CD4-positive, alpha-beta T cell (primary cell): ENCODE data around the gene ZMYND10. TPM values are rescaled to one million over a fixed set of nuclear protein-coding genes. Genes with fewer than 3 reads are reported as not detected.

Experiments used
- ATAC-seq: fragments of 200-7000 bp; cut with Tn5 transposase; one replicate; pipeline ENCODE4 v1.10.0; 2022; ENCODE audit warnings: mild to moderate bottlenecking; ENCODE audit not compliant: poor library complexity
- CTCF ChIA-PET: fragments of 350-600 bp; sonication (Branson Sonifier 250); formaldehyde crosslinking; loops from one replicate; lab custom pipeline; 2021; ENCODE audit warnings: antibody characterized with exemption, inconsistent platforms; lab: Charles Lee
- POLR2A ChIA-PET: fragments of 350-600 bp; sonication (Branson Sonifier 250); formaldehyde crosslinking; loops from one replicate; lab custom pipeline; 2021; ENCODE audit warnings: antibody characterized with exemption, inconsistent platforms; lab: Charles Lee
- DNase-seq, 14 experiments: peaks; one replicate each; pipeline ENCODE4 v3.0.0-alpha.2; 2013 to 2020; ENCODE audit warnings: mixed read lengths in 2 of 14
- H3K27ac ChIP-seq, 2 donors: one replicate each; pipeline versions ENCODE4 v1.5.1 to v1.7.0; 2013; ENCODE audit warnings: low read length in 2 of 2, low read depth in 1 of 2, mild to moderate bottlenecking in 1 of 2
- H3K27me3 ChIP-seq, 2 experiments: 1 replicate in 1 of 2; 2 replicates in 1 of 2; pipeline versions ENCODE4 v1.6.1 to v1.7.0; 2013; ENCODE audit warnings: low read length in 2 of 2, control low read depth in 1 of 2, mild to moderate bottlenecking in 1 of 2, moderate library complexity in 1 of 2; ENCODE audit not compliant: insufficient read depth in 2 of 2, control insufficient read depth in 1 of 2
- H3K36me3 ChIP-seq: one replicate; pipeline ENCODE4 v1.6.1; 2013; ENCODE audit warnings: low read length, control low read depth; ENCODE audit not compliant: insufficient read depth
- H3K4me1 ChIP-seq: one replicate; pipeline ENCODE4 v1.6.1; 2013; ENCODE audit warnings: low read length, control low read depth; ENCODE audit not compliant: insufficient read depth
- H3K4me3 ChIP-seq: one replicate; pipeline ENCODE4 v1.5.1; 2013; ENCODE audit warnings: mild to moderate bottlenecking, low read length, moderate library complexity
- H3K9me3 ChIP-seq, 2 experiments: 1 replicate in 1 of 2; 2 replicates in 1 of 2; pipeline versions ENCODE4 v1.6.1 to v1.7.0; 2013; ENCODE audit warnings: low read length in 2 of 2, mild to moderate bottlenecking in 2 of 2, control low read depth in 1 of 2, moderate library complexity in 1 of 2; ENCODE audit not compliant: control insufficient read depth in 1 of 2, insufficient read depth in 1 of 2
- H3K27ac Mint-ChIP-seq: one replicate; pipeline ENCODE4 v1.8.0; 2020; ENCODE audit warnings: mixed read lengths
- H3K27me3 Mint-ChIP-seq: one replicate; pipeline ENCODE4 v1.8.0; 2021; ENCODE audit warnings: mixed read lengths
- H3K36me3 Mint-ChIP-seq: one replicate; pipeline ENCODE4 v1.8.0; 2021; ENCODE audit warnings: low read depth, mixed read lengths
- H3K4me1 Mint-ChIP-seq: one replicate; pipeline ENCODE4 v1.8.0; 2021; ENCODE audit warnings: low read depth, mixed read lengths
- H3K4me3 Mint-ChIP-seq: one replicate; pipeline ENCODE4 v1.8.0; 2020; ENCODE audit warnings: mild to moderate bottlenecking, mixed read lengths
- H3K9me3 Mint-ChIP-seq: one replicate; pipeline ENCODE4 v1.8.0; 2020; ENCODE audit warnings: mixed read lengths
- intact Hi-C, 2 experiments: fragments of 100-400 bp; cut with DNase I in 1 of 2; cut with micrococcal nuclease in 1 of 2; formaldehyde crosslinking; loops; one replicate each; pipeline versions ENCODE4 v1.15.1 to v1.9.0; 2023 to 2025; cut with DNase I, micrococcal nuclease
- total RNA-seq, 174 experiments: library from RNA in 2 of 174; stranded (reverse) in 2 of 174; gene quantifications; one replicate each; pipeline ENCODE4 v1.2.3 and lab custom pipeline; 2021 to 2026
- TF ChIP-seq, protein P1 (sequence below): fragments of 200-600 bp; IDR thresholded peaks from one replicate; pipeline ENCODE4 v1.8.0; 2022; ENCODE audit warnings: antibody characterized with exemption, mild to moderate bottlenecking

The ZMYND10 gene
- total RNA-seq, 2 experiments from 2014 or later: 1.7 to 1.8 TPM

DNA sequence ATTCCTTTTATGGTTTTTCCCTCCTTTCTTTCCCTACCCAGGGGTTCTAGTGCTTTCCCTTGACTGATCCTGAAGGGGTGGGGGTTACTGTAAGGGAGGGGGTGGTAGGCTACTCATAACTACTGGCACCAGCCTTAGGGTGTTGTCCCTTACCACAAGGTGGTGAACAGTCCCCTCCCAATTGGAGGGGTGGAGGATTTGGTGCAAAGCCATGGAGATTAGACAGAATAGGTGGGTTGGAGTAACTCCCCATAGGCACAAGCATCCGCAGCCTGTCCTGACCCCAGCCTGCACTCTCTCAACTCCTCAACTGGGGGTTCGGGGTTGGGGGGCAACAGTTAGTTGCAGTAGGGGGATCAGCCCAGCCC lies 20.4 kb downstream of the ZMYND10 start:
- Histone ChIP-seq H3K4me3 (no peak overlapping the region), H3K9me3 (no peaks in the 10 kb centered on the region), H3K36me3 (peaks cover 20% of the 10 kb centered on the region), H3K27me3 (no peaks in the 10 kb centered on the region), H3K27ac (no peak overlapping the region), H3K4me1 (peaks cover 62% of the 10 kb centered on the region)
- CTCF ChIA-PET: interaction anchor here (1.4 to 2.4 kb wide), 7 partner anchors 9 to 33 kb away, joined by 5 to 19 read pairs (median 8); partner anchors contain the start of genes CYB561D2, HYAL3, IFRD2 and NAA80
- H3K4me3 Mint-ChIP-seq: peak overlapping the region; percentile 68
- no peaks in the 10 kb centered on the region for H3K27me3 Mint-ChIP-seq
- TF ChIP-seq, protein P1, sequence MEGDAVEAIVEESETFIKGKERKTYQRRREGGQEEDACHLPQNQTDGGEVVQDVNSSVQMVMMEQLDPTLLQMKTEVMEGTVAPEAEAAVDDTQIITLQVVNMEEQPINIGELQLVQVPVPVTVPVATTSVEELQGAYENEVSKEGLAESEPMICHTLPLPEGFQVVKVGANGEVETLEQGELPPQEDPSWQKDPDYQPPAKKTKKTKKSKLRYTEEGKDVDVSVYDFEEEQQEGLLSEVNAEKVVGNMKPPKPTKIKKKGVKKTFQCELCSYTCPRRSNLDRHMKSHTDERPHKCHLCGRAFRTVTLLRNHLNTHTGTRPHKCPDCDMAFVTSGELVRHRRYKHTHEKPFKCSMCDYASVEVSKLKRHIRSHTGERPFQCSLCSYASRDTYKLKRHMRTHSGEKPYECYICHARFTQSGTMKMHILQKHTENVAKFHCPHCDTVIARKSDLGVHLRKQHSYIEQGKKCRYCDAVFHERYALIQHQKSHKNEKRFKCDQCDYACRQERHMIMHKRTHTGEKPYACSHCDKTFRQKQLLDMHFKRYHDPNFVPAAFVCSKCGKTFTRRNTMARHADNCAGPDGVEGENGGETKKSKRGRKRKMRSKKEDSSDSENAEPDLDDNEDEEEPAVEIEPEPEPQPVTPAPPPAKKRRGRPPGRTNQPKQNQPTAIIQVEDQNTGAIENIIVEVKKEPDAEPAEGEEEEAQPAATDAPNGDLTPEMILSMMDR: no peak
- peak overlapping the region; percentile 54 for H3K27ac Mint-ChIP-seq
- peaks cover 37% of the 10 kb centered on the region for H3K4me1 Mint-ChIP-seq
- DNase-seq (peak in 1 of 14 experiments; percentile 16), ATAC-seq (no peak)
- intact Hi-C loops: no loop called here
- H3K9me3 Mint-ChIP-seq: no peaks in the 10 kb centered on the region
- POLR2A ChIA-PET: interaction anchor here (0.7 to 1.8 kb wide), 2 partner anchors 12 to 33 kb away, joined by 3 to 12 read pairs; no protein-coding TSS in a partner anchor
- peaks cover 29% of the 10 kb centered on the region for H3K36me3 Mint-ChIP-seq

DNA sequence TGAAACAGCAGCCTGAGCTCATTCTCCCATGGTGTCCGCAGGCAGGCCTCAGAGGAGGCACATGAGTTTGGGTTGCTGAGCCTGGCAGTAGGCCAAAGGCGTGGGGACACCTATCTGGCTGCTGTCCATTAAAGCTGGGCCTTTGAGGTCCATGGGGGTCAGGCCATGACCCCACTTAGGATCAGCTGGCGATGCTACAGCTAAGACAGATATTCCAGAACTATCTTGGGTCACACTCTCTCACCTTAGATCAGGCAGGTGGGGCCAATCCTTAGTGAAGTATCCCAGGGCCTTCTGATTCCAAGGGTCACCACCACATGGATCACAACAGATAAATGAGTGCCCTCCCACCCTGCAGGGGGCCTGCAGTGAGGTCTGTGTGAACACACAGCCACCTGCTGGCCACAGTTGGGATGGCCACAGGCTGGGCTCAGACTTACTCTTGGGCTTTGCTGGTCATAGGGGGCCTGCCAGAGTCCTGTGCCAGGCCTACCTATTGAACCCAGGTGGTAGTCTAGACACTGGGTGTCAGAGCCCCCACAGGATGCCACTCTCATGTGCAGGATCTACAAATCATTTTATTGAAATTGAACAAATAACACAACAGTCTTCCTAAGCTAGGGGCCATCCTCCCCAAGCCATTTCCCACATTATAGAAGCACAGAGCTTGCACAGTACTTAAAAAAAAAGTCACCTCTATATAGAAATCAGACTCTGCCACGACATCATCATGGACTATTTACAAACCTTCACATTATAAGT lies 21.0 kb downstream of the ZMYND10 start:
- TF ChIP-seq, protein P1: peak; percentile 71
- Mint-ChIP-seq H3K4me1 (peaks cover 43% of the 10 kb centered on the region), H3K36me3 (peaks cover 23% of the 10 kb centered on the region), H3K27me3 (no peaks in the 10 kb centered on the region), H3K9me3 (no peaks in the 10 kb centered on the region), H3K27ac (peak overlapping the region; percentile 54), H3K4me3 (peak overlapping the region; percentile 68)
- DNase-seq (peak in 13 of 14 experiments; percentile 46 to 79 (median 54)), ATAC-seq (peak; percentile 27)
- Histone ChIP-seq H3K36me3 (peaks cover 14% of the 10 kb centered on the region), H3K27me3 (no peaks in the 10 kb centered on the region), H3K4me1 (peaks cover 67% of the 10 kb centered on the region), H3K9me3 (no peaks in the 10 kb centered on the region), H3K27ac (no peak overlapping the region), H3K4me3 (no peak overlapping the region)
- CTCF ChIA-PET: interaction anchor here (0.8 to 2.4 kb wide), 12 partner anchors 9 to 125 kb away, joined by 3 to 19 read pairs (median 6); partner anchors contain the start of genes CYB561D2, HYAL3, IFRD2 and NAA80
- intact Hi-C loops: loop anchor here (1.0 to 5.0 kb wide), 3 partner anchors 49 to 132 kb away; partner anchors contain the start of gene GNAT1 (in 1 of the 2)
- POLR2A ChIA-PET: interaction anchor here (0.7 to 1.8 kb wide), 3 partner anchors 13 to 32 kb away, joined by 3 to 12 read pairs (median 3); no protein-coding TSS in a partner anchor

- Histone ChIP-seq H3K9me3 (no peaks in the 10 kb centered on the region), H3K36me3 (peaks cover 10% of the 10 kb centered on the region), H3K27me3 (no peaks in the 10 kb centered on the region), H3K4me3 (no peak overlapping the region), H3K4me1 (peaks cover 74% of the 10 kb centered on the region), H3K27ac (peak overlapping the region; percentile 29)
- Mint-ChIP-seq H3K27ac (peak overlapping the region; percentile 54), H3K9me3 (no peaks in the 10 kb centered on the region), H3K27me3 (no peaks in the 10 kb centered on the region), H3K4me1 (peaks cover 48% of the 10 kb centered on the region), H3K36me3 (peaks cover 22% of the 10 kb centered on the region), H3K4me3 (peak overlapping the region; percentile 70)
- intact Hi-C loops: loop anchor here (1.0 to 5.0 kb wide), 3 partner anchors 48 to 131 kb away; partner anchors contain the start of gene GNAT1 (in 1 of the 2)
- peak in 1 of 14 experiments; percentile 32 for DNase-seq
- no peak for ATAC-seq
- TF ChIP-seq, protein P1: no peak
- CTCF ChIA-PET: interaction anchor here (0.8 to 2.4 kb wide), 12 partner anchors 8 to 124 kb away, joined by 3 to 19 read pairs (median 6); partner anchors contain the start of genes CYB561D2, HYAL3, IFRD2 and NAA80
- POLR2A ChIA-PET: interaction anchor here (1.0 to 3.6 kb wide), 3 partner anchors 14 to 27 kb away, joined by 3 to 15 read pairs (median 12); partner anchors contain the start of genes CYB561D2 and NPRL2
These were observed 21.8 kb downstream of the ZMYND10 start for GRCh38 chr3:50323614-50324199.
